ENCODE measurements around the gene SCRT2.

SCRT2 gene

DNA sequence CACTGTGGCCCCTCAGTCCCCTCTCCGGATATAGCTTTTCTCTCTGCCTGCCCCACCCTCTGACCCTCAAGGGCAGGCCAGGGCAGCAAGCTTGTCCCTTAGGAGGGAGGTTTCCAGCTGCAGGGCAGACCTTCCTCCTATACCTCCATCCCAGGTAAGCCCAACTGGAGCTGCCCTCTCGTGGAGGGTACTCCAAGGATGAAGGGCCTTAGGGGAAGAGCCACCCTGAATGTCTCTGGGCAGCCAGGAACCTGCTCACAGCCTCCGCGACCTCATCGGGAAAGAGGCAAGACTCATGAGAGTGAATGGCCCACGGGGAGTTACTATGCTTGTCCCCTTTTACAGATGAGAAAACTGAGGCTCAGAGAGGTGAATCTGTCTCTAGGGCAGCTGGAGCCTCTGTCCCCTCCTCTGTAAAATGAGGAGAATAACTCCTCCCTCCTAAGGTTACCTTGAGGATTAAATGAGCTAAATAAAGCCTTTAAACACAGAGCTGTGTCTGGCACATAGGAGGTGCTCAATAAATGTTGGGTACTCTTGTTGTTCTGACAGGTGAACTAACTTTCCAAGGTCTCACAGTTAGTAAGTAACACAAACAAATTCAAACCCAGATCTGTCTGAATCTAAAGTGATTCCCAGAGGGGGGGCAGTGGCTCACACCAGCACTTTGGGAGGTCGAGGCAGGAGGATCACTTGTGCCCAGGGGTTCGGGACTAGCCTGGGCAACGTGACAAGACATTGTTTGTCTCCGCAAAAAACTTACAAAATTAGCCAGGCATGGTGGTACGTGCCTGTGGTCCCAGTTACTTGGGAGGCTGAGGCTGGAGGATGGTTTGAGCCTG lies 34.7 kb downstream of the SCRT2 start:
- Histone ChIP-seq H3K4me3 (replicated peaks; ENCODE audit: insufficient read depth, low read length) (no peak overlapping the region), H3K27me3 (ENCODE audit: insufficient read depth, poor library complexity, severe bottlenecking) (peaks cover 11% of the 10 kb centered on the region), H3K27ac (replicated peaks) (no peak overlapping the region)
- no peak for TF ChIP-seq SPI1 (IDR thresholded peaks at IDR 0.05; ENCODE audit: borderline replicate concordance, low read depth)
- no peak for TF ChIP-seq POLR2AphosphoS5 (IDR thresholded peaks at IDR 0.05; ENCODE audit: low read depth)
- TF ChIP-seq REST (IDR thresholded peaks at IDR 0.05; ENCODE audit: insufficient replicate concordance, low read depth), result no peak
- TF ChIP-seq GABPA (IDR thresholded peaks at IDR 0.05; ENCODE audit: low read depth), result no peak
- no peak for TF ChIP-seq CTCF (IDR thresholded peaks at IDR 0.05; ENCODE audit: insufficient read depth, low read length)
- no peak for DNase-seq (ENCODE audit: low read depth in 1 of 2, low spot score in 1 of 2)

- Histone ChIP-seq H3K4me3 (replicated peaks; ENCODE audit: insufficient read depth, low read length) (no peak overlapping the region), H3K27me3 (ENCODE audit: insufficient read depth, poor library complexity, severe bottlenecking) (peaks cover 11% of the 10 kb centered on the region), H3K27ac (replicated peaks) (no peak overlapping the region)
- no peak for TF ChIP-seq SPI1 (IDR thresholded peaks at IDR 0.05; ENCODE audit: borderline replicate concordance, low read depth)
- TF ChIP-seq CTCF (IDR thresholded peaks at IDR 0.05; ENCODE audit: insufficient read depth, low read length), result no peak
- no peak for TF ChIP-seq GABPA (IDR thresholded peaks at IDR 0.05; ENCODE audit: low read depth)
- no peak for TF ChIP-seq POLR2AphosphoS5 (IDR thresholded peaks at IDR 0.05; ENCODE audit: low read depth)
- TF ChIP-seq REST (IDR thresholded peaks at IDR 0.05; ENCODE audit: insufficient replicate concordance, low read depth), result no peak
- no peak for DNase-seq (ENCODE audit: low read depth in 1 of 2, low spot score in 1 of 2)
These were observed 37.0 kb downstream of the SCRT2 start for GRCh38 chr20:638579-638978.

- no peak for DNase-seq (ENCODE audit: low read depth in 1 of 2, low spot score in 1 of 2)
- H3K27ac ChIP-seq (replicated peaks), result no peak overlapping the region
These were observed 38.0 kb downstream of the SCRT2 start for GRCh38 chr20:637559-637958.

More at GRCh38 chr20:637559-637958, 38.0 kb downstream of the SCRT2 start:
- peaks cover 11% of the 10 kb centered on the region for H3K27me3 ChIP-seq (ENCODE audit: insufficient read depth, poor library complexity, severe bottlenecking)
- no peak overlapping the region for H3K4me3 ChIP-seq (replicated peaks; ENCODE audit: insufficient read depth, low read length)
- TF ChIP-seq POLR2AphosphoS5 (IDR thresholded peaks at IDR 0.05; ENCODE audit: low read depth) (no peak), GABPA (IDR thresholded peaks at IDR 0.05; ENCODE audit: low read depth) (no peak), CTCF (IDR thresholded peaks at IDR 0.05; ENCODE audit: insufficient read depth, low read length) (no peak), REST (IDR thresholded peaks at IDR 0.05; ENCODE audit: insufficient replicate concordance, low read depth) (no peak), SPI1 (IDR thresholded peaks at IDR 0.05; ENCODE audit: borderline replicate concordance, low read depth) (no peak)

Data from HL-60 (cell line).